NCI-H69 (cell line): ENCODE measurements around the gene MKRN1.
A peak's percentile ranks its signal among the peaks of the same experiment; 100 is the strongest.
"Not testable (repeated sequence)": the region's sequence is repeated elsewhere in the genome, so short reads cannot be mapped to it uniquely, and the experiment has no call there.

ENCODE experiments used
- DNase-seq: peaks from one replicate; lab custom pipeline; 2025; lab: John Stamatoyannopoulos, UW

The MKRN1 gene, protein sequence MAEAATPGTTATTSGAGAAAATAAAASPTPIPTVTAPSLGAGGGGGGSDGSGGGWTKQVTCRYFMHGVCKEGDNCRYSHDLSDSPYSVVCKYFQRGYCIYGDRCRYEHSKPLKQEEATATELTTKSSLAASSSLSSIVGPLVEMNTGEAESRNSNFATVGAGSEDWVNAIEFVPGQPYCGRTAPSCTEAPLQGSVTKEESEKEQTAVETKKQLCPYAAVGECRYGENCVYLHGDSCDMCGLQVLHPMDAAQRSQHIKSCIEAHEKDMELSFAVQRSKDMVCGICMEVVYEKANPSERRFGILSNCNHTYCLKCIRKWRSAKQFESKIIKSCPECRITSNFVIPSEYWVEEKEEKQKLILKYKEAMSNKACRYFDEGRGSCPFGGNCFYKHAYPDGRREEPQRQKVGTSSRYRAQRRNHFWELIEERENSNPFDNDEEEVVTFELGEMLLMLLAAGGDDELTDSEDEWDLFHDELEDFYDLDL

DNA sequence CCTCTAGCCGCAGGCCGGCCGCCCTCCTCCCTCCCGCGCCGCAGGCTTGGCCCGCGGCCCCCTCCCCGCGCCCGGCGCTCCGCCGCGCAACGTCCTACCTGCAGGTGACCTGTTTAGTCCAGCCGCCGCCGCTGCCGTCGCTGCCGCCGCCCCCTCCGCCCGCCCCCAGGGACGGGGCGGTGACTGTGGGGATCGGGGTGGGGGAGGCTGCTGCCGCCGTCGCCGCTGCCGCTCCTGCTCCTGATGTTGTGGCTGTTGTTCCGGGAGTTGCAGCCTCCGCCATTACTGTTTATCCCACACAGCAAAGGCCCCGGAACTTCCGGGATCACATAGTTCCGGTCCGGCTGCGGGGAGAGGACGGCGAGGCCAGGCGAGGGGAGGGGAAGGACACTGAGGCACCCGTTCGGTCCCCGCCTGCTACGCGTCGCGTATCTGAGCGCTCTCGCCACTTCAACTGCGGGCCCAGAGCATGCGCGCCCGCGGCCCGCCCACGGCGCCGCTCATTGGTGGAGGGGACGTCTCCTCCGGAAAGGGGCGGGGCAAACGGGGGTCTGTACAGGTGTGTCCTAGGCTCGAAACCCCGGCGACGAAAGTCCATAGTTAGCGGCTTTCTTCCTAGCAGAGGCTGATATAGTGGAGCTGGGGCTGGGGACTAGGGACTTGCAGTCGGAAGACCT is at the start of gene MKRN1:
Gene MKRN1 (minus strand): TSS at position 444 of the 677 bp plus-strand sequence. CDS start 161 bp downstream, at position 283.
- peak; percentile 100 for DNase-seq

DNA sequence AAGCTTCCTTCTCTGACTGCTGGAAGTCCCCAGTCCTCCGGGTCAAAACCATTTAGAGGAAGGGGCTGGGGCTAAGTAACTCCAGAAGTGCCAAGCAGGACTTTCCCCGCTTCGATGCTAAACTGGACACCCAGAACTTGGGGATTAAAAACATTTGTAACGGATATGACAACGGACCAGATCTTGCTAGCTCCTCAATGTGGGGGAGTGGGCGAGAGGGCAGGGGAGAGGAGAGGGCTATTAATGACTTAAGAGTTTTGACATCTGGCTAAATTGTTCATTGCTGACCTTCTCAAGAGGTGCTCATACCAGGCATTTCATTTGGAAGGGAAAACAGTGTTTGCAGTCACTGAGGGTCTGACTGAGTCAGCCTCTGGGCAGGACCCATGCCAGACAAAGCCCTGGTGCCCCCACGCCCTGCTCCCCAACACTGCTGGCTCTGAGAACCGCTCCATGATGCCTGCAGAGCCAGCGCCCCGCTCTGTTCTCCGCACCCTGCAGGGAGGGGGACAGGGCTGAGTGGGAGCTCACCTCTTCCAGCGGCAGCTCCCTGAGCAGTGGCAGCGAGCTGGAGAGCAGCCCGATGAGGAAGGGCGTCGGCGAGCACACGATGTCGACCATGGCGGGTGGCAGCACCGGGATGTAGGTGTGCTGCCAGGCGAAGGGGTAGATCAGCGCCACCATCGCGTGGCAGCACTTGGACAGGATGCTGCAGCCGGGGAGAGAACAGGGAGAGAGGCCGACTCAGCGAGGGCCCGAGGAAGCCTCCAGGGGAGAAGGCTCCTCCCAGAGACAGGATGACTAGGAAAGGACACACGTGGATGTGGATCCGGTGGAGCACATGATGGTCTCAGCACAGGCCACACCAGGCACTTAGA is 47.7 kb upstream of the MKRN1 start:
- DNase-seq: no peak

DNA sequence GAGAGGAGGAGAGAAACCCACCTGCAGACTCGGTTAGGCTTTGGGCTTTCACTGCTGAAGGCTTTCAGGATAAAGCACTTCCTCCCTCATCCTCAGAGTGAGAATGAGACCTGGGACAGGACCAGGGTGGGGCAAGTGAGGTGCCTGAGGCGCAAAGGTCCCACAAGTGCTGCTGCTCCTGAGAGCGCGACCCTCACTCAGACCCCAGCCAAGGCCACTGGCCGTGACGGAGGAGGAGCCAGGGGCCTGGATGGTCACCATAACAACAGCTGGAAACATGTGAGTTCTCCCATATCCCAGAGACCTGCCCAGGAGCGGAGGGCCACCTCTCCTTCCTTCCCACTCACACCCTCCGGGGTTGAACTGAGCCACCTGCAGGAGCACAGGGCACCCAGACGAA is 46.9 kb upstream of the MKRN1 start:
- DNase-seq: no peak

DNA sequence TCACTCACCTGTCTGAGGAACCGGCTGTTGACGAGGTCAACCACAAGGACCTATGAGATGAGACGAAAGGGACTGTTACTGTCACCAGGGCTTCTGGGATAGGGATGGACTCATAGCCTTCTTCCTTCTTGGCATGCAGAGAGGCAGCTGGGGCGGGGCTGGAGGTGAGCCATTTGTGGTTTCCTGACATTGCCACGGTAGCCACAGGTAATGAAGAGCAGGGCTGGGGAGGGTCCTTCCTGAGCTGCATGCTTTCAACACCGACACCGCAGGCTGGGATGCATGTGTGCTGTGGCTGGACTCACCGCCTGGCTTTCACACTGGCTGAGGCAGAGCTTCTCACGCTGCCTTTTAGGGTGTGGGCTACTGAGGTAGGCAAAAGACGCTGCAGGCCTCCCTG is 46.4 kb upstream of the MKRN1 start:
- no peak for DNase-seq

DNA sequence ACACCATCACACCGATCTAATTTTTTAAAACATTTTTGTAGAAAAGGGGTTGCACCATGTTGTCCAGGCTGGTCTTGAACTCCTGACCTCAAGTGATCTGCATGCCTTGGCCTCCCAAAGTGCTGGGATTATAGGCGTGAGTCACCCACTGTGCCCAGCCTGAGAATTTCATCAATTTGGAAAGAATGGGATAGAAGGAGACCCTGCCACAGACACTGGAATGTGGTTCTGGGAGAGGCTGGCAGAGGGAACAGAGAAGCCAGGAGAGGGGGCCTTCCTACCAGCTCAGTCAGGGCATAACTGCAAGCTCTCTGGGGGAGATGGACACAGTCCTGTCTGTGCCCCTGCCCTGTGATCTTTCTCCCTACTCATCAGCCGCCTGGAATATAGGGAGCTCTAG is 42.1 kb upstream of the MKRN1 start:
- no peak for DNase-seq

DNA sequence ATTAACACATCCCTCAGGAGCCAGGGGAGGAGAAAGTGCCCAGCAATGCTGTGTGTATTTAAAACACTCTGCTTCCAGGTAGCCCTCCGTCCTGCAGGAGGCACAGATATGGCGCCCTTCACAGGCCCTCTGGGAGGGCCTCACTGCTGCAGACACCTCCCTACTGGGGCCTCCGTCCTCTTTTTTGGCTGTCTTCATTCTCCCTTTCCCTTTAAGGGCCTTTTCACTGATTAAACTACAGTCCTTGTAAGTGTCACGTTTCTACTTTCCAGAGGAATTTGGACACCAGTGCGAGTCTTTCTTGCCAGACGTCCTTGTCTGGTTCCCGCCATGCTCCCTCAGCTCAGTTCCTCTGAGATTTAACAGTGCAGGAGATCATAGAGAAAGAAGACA is 39.7 kb upstream of the MKRN1 start:
- no peak for DNase-seq

DNA sequence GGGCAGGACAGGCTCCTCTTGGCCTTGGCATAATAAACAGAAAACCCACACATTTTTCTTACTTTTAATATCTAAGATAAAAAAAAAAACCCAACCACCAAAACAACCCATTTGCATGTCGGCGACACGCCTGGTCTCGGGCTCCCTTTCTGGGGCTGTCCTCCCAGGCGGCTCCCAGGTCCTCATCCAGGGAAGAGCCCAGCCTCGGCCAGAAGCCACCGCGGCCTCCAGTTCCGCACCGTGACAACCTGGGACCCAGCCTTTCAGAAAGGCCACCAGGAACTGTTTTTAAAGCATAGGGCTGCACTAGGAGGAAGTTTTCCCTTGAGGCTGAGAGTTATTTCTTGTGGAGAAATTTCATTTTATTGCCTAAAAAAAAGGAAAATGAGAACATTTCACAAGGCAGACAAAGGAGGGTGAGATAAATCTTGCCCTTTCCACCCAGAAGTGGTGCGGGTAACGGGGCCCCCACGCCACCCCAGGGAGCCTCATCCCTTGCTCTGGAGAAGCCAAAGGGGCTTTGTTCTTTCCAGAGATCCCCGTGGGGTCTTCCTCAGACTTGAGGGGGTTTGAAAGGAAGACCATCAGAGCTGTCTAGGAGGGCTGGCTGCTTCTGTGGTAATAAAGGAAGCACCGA is 39.2 kb upstream of the MKRN1 start:
- DNase-seq: no peak

DNA sequence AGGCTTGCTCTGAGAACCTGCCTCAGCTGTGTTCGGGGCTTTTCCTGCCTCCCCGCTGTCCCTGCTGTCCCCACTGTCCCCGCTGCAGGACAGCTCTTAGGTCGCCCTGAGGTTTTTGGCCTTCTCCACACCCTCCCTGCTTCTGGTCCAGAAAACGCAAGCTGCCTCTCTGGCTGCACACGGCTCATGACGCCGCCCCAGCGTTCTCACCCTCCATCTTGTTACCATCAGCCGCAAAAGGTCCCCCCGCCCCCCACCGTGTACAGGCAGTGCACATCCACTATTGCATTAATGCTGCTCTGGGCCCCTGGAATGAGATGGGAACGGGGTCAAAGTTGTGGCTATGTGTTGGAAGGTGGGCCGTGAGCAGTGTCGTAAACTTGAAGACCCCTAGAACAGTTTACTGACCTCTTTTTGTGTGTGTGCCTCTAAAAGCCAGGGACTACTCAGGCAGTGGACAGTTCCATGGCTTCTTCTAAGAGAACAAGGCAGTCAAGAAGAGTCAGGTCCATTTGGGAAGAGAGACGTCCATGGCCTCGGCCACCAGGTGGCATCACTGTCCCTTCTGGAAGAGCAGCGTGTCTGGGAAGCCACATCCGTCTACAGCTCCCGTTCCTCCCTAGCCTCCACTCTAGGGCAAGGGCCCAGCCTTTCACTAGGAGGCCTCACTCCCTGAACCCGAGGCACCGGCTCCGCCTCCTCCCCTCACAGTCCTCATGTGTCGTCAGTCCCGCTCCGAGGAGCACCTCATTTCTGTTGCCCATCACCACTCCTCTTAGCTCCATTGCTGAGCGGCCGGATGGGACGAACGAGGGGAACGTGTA is 38.5 kb upstream of the MKRN1 start:
- peak; percentile 92 for DNase-seq

DNA sequence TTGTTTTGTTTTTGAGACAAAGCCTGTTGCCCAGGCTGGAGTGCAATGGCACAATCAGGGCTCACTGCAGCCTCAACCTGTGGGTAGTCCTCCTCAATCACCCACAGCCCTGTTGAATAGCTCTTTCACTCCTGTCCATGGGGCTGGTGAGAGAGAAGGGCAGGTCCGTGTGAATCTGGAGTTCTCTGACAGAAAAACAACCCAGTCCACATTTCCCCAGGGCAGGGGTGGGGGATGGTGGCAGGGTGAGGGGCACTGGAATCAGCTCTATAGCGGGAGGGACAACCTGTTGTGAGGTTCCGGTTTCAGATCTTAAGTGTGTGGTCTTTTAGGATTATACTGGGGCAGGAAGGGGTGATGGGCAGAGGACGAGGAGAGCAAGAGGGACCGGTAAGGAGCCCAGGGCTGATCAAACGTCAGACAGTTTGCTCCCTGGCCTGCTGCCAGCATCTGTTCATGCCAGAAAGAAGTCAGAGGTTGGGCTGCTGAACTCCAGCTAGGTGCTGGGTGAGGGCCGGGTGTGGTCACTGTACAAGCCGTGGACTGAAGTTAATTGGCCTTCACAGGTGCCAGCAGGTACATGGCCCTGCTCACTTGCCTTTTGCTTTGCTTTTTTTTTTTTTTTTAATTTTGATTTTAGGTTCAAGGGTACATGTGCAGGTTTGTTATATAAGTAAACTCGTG is 33.2 kb upstream of the MKRN1 start:
- DNase-seq: peak; percentile 96

DNA sequence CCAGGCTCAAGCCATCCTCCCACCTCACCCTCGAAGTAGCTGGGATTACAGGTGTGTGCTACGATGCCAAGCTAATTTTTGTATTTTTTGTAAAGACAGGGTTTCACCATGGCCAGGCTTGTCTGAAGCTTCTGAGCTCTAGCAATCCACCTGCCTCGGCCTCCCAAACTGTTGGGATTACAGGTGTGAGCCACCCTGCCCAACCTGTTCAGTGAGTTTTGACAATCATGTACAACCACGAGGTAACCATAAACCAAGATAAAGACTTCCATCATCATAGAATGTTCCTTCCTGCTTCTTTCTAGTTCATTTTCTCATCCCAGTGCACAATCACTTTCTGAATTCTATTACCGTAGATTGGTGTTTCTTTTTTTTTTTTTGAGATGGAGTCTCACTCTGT is 30.5 kb upstream of the MKRN1 start:
- DNase-seq: no peak

DNA sequence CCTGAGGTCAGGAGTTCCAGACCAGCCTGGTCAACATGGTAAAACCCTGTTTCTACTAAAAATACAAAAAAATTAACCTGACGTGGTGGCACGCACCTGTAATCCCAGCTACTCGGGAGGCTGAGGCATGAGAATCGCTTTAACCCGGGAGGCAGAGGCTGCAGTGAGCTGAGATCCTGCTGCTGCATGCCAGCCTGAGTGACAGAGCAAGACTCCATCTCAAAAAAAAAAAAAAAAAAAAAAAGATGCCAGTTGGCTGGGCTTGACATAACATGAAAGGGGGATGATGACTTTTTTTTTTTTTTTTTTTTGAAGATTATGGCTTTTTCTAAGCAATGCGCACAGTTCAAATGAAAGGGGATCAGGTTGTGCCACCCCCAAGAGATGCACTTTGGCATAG is 28.3 kb upstream of the MKRN1 start:
- DNase-seq: peak; percentile 80

DNA sequence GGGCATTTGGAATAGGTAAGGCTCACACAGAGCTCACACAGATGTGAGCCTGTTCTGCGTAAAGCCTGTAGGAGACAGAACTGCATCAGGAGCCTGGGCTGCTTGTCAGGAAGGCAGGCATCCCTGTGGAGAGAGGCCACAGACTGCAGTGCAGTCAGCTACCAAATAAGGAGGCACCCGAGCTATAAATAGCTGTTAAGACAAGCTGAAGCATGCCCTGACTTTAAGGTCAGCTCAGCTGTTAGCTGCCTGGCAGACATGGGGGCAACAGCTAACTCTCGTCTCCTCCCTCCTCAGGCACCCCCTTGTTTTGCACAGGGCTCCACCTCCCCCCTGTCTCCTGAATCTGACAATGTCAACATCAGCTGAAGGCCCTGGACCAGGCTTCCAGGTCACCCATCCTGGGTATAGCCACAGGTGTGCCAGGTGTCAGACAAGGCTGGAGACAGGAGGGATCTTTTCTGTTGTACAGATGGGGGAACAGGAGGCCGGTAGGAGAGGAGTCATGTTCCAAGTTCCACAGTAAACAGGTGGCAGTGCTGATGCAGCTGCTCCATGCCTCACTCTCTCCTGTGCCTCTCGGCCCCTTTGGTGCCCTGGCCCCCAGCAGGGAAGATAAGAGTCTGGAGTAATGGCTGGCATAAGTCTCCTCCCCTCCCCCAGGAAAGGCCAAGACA is 27.6 kb upstream of the MKRN1 start:
- peak; percentile 100 for DNase-seq

DNA sequence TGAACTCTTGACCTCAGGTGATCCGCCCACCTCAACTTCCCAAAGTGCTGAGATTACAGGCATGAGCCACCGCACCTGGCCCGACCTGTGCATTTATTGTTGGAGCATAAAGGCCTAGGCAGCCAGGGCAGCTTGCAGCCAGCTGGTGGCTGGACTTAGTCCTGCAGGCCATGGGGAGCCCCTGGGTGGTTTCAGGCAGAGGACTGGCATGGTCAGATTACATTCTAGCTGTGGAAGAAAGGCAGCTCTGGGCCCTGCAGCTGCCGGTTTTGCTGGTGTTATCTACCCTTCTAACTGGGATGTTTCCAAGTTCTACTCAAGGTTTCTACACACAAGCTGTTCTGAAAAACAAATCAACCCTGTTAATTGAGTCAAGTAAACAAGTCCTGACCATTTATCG is 22.7 kb upstream of the MKRN1 start:
- peak; percentile 70 for DNase-seq

DNA sequence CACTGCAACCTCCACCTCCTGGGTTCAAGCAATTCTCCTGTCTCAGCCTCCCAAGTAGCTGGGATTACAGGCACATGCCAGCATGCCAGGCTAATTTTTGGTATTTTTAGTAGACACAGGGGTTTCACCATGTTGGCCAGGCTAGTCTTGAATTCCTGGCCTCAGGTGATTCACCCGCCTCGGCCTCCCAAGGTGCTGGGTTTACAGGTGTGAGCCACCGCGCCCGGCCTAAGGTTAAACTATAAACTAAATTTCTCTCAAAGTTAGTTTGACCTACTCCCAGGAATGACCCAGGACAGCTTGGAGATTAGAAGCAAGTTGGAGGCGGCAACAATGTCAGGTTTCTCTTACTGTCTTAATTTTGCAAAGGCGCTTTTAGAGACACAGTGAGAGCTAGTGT is 18.5 kb upstream of the MKRN1 start:
- DNase-seq: not testable (repeated sequence)

DNA sequence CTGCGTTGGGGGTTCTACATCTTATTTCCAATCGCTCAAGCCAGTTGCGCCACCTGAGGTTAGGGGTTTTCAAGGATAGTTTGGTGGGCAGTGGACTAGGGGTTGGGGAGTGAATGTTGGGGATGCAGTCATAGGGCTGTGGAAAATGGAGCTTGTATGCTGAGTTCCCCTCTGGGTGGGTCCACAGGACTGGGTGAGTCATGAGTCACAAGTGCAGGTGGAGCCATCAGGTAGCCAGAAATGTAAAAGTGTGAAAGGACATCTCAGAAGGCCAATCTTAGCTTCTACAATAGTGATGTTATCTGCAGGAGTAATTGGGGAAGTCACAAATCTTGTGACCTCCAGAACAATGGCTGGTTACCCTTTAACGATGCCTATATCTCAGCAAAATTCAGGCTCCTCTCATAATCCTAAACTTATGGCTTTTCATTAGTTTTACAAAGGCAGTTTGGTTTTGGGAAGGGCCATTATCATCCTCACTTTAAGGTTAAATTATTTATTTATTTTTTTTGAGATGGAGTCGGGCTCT is 18.0 kb upstream of the MKRN1 start:
- DNase-seq: no peak

DNA sequence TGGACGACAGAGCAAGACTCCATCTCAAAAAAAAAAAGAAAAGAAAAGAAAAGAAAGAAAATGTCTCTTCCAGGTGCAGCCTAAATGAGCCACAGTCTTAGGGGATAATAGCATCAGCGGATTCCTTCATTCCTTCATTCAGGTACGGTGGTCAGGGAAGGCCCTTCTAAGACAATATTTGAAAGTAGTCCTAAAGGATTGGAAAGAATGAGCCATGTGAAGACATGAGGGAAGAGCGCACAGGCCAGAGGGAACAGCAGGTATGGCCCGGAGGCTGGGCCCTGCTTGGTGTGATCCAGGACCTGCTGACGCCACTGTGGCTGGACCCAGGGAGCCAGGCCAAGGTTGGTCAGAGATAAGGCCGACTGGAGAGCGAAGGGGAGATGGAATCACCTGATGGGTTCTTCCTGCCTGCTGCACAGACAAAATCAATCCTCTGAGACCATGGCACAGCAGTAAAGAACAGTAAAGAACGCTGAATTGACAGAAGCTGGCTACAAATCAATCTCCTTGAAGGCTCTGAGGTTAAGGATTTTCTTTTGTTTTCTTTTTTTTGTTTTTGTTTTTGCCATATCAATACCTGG is 16.3 kb upstream of the MKRN1 start:
- DNase-seq: no peak

DNA sequence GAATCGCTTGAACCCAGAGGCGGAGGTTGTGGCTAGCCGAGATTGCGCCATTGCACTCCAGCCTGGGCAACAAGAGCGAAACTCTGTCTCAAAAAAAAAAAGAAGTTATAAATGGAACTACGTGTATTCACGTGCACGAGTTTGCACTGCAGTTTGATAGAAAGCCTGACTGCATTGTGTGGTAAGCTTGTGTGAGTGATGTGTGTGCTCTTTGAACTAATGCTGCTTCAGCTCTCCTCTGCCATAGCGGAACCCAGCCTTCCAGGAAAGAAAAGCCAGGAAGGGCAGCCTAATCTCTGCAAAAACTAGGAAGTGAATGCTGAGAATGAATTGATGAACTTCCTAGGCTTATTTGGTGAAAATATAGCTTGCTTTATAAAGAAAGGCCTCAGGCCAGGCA is 15.6 kb upstream of the MKRN1 start:
- DNase-seq: no peak

DNA sequence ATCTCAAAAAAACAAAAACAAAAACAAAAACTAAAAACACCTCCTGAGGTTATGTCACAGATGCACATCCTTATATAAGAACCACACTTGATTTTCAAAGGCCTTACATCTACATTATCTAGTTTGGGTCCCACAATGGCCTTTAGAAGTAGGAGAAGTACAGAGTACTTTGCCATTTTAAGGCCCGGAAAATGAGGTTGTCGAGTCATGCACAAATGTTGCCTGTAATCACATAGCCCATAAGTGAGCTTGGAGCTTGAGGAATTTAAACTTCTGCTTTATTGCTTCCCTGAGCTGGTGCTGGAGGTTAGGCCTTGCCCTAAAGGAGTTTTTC is 9.7 kb upstream of the MKRN1 start:
- no peak for DNase-seq

DNA sequence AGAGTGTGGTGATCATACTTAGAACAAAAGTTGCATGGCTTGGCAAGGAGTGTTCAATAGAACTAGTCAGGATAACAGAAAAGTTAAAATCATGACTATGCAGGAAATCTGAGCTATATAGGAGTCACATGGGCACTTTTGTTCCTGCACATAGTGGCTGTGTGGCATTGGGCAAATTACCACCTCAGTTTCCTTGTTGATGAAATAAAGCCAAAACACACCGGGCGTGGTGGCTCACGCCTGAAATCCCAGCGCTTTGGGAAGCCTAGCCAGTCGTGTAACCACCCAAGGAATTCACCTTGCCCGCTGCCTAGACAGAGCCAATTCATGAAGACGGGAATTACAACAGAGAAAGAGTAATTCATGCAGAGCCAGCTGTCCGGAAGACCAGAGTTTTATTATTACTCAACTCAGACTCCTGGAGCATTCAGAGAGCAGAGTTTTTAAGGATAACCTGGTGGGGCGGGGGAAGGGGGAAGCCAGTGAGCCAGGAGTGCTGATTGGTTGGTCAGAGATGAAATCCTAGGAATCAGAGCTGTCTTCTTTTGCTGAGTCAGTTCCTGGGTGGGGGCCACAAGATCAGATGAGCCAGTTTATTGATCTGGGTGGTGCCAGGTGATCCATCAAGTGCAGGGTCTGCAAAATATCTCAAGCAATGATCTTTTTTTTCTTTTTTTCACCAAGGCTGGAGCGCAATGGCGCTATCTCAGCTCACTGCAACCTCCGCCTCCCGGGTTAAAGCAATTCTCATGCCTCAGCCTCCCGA is 6.4 kb upstream of the MKRN1 start:
- no peak for DNase-seq
